HG03457 (cell line): Measurements from ENCODE around the gene CGB7.
"Not testable (repeated sequence)": the region's sequence is repeated elsewhere in the genome, so short reads cannot be mapped to it uniquely, and the experiment has no call there.

Source experiments
- ATAC-seq: cut with Tn5 transposase; IDR thresholded peaks from one replicate; pipeline ENCODE4 v1.9.1; 2021; ENCODE audit warnings: moderate number of reproducible peaks; ENCODE audit not compliant: unreplicated experiment

Gene CGB7

GRCh38 chr19:49042666-49043065 lies 14.9 kb downstream of the CGB7 start:
- ATAC-seq: not testable (repeated sequence)

- ATAC-seq: no peak
These were observed 15.4 kb downstream of the CGB7 start for GRCh38 chr19:49042177-49042576.

GRCh38 chr19:49039736-49040135 lies 17.8 kb downstream of the CGB7 start:
- ATAC-seq: not testable (repeated sequence)

GRCh38 chr19:49038557-49039276 lies 18.8 kb downstream of the CGB7 start:
- ATAC-seq: not testable (repeated sequence)

GRCh38 chr19:49038111-49038510 lies 19.4 kb downstream of the CGB7 start:
- ATAC-seq: not testable (repeated sequence)

- ATAC-seq: not testable (repeated sequence)
These were observed 20.7 kb downstream of the CGB7 start, which contains the start of gene CGB1 for GRCh38 chr19:49036815-49037214. TSS of gene CGB1 (minus strand) at chr19:49036895. CDS start at chr19:49036711, 184 bp downstream.

- not testable (repeated sequence) for ATAC-seq
These were observed 25.8 kb downstream of the CGB7 start, which contains the start of gene CGB2 for GRCh38 chr19:49031642-49032301. TSS of gene CGB2 (plus strand) at chr19:49031890. CDS start at chr19:49032096, 206 bp downstream.

GRCh38 chr19:49030323-49030722 lies 27.2 kb downstream of the CGB7 start:
- not testable (repeated sequence) for ATAC-seq

GRCh38 chr19:49029749-49030148 lies 27.8 kb downstream of the CGB7 start:
- ATAC-seq: not testable (repeated sequence)

GRCh38 chr19:49028686-49029085 lies 28.9 kb downstream of the CGB7 start:
- ATAC-seq: not testable (repeated sequence)

GRCh38 chr19:49025599-49025998 lies 31.9 kb downstream of the CGB7 start:
- not testable (repeated sequence) for ATAC-seq

- not testable (repeated sequence) for ATAC-seq
These were observed 32.5 kb downstream of the CGB7 start for GRCh38 chr19:49025088-49025487.

- not testable (repeated sequence) for ATAC-seq
These were observed 33.3 kb downstream of the CGB7 start, which contains the start of gene CGB3 for GRCh38 chr19:49024233-49024632. TSS of gene CGB3 (minus strand) at chr19:49024333. CDS start at chr19:49023971, 362 bp downstream.

- ATAC-seq: no peak
These were observed 35.4 kb downstream of the CGB7 start for GRCh38 chr19:49022116-49022515.

GRCh38 chr19:49020931-49021895 lies 36.3 kb downstream of the CGB7 start:
- ATAC-seq: no peak

GRCh38 chr19:49020342-49020741 lies 37.2 kb downstream of the CGB7 start:
- no peak for ATAC-seq

- ATAC-seq: no peak
These were observed 38.2 kb downstream of the CGB7 start for GRCh38 chr19:49019242-49019932.

- not testable (repeated sequence) for ATAC-seq
These were observed 38.9 kb downstream of the CGB7 start for GRCh38 chr19:49018388-49019241.

GRCh38 chr19:49017666-49018351 lies 39.7 kb downstream of the CGB7 start:
- no peak for ATAC-seq
